Stimulated activated CD8-positive, alpha-beta memory T cell treated with anti-CD3 and anti-CD28 coated beads, Interleukin-15, amount 100 ng/mL, for 1 hour (primary cell): ENCODE data around the gene BNIP3.
"Not testable (repeated sequence)": the region's sequence is repeated elsewhere in the genome, so short reads cannot be mapped to it uniquely, and the experiment has no call there.

Experiments used
- DNase-seq: peaks from one replicate; pipeline ENCODE4 v3.0.0-alpha.2; 2020; ENCODE audit warnings: low read depth

The BNIP3 gene

DNA sequence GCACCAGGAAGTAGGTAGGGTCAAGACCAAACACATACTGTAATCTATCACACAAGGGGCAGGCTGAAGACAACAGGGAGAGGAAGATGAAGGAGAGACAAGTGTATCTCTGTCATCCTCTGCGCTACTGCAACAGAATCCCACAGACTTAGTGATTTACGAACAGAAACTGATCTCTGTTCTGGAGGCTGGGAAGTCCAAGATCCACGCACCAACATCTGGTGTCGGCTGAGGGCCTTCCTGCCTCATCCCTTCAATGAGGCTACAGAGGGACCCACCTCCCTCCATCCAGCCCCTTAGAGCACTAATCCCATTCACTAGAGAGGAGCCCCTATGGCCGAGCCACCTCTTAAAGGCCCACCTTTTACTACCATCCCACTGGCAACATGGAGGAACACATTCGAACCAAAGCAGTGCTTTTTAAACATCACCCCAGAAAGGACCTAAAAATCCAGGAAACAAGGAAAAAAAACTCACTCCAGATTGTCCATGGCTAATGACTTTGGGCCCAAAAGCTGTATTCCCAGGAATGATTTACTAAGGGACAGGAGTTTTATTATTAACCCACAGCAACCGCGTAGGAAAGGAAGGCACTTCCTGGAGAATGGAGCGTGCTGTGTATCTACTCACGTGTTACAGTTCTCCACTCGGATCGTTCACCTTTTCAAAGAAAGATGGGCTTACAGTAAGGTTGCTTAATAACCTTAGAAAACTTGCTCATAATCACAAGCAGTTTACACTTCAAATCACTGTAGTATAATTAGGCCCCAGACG, 4.2 kb downstream of the BNIP3 start:
- DNase-seq = no peak

DNA sequence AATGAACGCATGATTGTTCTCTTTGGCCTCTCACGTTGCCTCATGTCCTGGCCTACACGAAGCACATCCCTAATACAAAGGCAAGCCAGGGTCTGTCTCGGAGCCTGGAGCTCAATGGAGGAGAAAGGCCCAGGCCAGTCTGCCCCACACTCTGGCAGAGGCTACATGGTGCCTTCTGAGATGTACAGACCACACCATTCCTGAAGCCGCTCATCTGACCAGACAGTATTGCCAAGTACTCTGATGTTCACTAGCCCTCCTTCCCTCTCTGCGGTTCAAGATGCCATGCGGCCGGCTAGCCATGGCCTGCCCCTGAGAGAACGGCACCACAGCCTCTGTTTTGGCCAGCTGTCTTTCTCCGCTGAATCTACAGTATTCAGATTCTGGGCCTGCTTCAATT, 5.9 kb downstream of the BNIP3 start:
- no peak for DNase-seq

DNA sequence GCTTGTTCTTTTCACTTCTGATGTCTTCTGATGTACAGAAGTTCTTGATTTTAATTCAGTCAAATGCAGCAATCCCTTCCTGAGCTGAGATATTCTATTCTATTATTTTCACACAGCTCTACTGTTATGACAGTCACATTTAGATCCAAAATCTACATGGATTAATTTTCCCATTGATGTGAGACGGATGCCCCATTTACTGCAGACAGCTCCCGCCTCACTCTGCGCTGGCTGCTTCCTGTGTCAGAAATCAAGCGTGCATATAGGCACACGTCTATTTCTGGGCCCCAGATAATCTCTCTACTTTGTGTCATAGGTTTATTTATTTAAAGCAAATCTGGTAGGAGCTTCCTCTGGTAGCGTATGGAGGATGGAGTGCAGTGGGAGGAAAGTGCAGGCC, 6.7 kb downstream of the BNIP3 start:
- no peak for DNase-seq

DNA sequence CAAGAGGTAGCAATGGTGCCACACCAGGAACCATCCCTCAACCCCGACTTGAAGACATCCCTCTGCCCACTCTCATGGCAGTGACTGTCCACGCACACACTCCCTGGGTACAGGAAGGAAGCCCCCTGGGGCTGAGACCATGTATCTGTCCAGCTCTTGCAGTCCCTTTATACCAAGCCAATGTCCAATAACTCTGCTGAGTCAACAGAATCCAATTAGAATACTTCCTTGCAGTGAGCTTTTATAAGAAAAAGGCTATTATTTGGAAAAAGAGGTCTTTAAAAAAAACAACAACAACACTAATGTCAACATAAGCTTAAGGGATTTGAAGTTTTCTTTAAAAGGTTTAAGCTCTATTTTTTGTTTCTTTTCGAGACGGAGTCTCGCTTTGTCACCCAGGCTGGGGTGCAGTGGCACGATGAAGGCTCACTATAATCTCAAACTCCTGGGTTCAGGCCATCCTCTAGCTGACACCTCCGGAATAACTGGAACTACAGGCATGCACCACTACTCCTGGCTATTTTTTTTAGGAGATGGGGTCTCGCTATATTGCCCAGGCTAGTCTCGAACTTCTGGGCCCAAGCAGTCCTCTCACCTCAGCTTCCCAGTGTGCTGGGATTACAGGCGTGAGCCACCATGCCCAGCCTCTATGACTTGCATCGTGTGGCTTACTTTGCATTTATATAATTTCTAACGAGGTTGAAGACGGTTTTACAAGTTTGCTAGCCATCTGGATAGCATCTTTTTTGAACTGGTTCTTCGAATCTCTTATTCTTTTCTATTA, 7.5 kb downstream of the BNIP3 start:
- no peak for DNase-seq

DNA sequence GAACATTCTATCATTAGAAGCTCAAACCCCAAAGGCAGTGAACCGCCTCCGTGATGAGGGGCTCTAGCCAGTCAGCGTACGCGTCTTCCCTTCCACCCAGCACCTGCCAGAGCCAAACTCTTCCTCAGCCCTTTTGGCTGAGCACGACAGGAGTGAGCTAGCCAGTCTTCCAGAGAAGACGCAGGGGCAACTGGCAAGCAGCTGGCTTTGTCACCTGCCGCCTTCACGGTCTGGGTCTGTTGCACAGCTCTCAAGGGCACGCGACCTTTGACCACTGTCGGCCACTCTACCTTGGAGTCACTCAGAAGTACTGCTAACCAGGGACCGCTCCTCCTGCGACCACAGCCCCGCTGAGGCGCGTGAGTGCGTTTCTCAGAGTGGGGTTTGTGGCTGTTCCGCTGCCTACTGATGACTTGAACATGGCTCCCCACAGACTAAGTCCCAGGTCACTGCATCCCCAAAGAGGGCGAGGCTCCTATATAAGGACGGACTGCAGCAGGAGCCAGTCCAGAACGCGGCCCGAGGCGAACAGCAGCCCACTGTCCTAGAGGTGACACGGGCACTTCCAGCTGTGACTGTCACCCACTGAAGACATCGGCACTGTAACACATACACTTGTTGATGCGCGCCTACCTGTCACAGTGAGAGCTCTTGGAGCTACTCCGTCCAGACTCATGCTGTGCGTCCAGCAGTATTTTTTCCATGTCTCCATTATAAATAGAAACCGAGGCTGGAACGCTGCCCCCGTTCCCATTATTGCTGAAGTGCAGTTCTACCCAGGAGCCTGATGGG, 8.4 kb downstream of the BNIP3 start:
- no peak for DNase-seq

DNA sequence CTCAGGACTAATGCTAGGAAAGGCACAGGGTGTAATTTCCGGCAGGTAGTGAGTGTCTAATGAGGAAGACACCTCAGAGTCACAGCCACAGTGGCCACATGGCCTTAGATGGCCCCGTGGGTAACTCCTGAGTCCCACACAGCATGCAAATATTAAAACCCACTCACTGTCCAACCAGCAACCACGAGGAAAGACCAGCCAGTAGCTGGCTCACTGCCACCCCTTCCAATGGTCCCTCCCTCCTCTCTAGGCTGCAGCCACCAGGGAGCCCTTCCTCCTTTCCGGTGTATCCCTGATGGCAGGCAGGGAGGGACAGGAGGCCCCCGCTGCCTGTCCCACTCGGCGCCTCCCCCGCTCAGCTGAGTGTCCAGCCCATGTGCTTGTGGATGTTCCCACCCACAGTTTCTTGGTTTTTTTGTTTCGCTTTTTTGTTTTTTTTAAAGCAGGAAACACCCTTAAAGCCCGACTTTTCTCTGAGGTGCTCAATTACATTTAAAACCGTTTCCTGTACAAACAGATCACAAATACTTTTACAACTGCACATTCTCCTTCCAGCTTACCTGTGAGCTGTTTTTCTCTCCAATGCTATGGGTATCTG, 9.2 kb downstream of the BNIP3 start:
- no peak for DNase-seq

DNA sequence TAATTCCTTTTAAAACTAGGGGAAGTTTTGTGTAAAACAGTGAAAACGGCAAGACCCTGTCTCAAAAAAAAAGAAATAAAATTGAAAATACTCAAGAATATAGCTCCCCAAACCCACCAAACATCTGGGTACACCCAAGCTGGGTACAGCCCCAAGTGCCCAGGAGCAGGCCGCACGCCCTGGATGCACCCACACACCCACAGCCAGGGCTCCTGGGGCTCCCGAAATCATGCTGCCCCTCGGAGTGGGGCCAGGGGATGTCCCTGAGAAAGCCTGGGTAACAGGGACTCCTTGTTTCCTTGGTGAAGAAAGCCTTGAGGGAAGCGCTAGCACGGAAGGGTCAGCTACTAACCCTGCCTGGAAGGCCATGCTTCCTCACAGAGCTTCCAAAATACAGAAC, 10.1 kb downstream of the BNIP3 start:
- DNase-seq = no peak

DNA sequence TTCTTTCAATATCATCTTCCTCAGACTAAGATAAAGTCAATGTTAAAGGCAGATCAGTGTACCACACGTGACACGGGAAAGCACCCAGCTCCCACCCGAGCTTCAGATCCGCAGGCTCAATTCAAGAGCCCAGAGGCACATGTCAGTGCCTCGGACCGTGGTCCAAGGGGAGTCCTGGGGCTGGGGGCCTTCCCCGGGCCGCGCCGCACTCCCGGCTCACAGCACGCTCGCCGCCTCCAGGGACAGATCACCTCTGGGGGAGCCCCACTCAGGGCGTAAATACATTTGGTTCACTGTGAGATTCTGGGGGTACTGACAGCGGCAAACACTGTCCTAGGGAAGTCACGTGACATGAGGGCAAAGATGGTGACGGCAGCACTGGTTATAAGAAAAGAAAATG, 10.8 kb downstream of the BNIP3 start:
- no peak for DNase-seq

DNA sequence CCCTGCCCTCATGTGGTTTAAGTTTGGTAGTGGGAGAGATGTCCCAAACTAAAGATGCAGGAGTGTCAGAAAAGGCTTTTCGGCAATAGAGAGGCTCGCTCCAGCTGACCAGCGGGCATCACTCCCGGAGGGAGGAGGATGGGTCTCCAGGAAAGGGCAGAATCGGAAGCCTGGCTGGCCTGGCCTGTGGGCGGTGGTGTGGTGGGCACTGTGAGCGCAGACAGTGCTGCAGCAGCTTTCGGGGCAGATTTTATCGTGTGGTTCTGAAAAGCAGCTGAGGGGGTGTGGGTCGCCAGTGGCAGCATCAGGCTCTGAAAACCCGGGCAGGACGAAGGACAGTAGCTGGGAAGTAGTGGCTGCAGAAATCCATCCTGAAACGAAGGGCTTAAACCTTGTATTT, 12.8 kb downstream of the BNIP3 start:
- no peak for DNase-seq

DNA sequence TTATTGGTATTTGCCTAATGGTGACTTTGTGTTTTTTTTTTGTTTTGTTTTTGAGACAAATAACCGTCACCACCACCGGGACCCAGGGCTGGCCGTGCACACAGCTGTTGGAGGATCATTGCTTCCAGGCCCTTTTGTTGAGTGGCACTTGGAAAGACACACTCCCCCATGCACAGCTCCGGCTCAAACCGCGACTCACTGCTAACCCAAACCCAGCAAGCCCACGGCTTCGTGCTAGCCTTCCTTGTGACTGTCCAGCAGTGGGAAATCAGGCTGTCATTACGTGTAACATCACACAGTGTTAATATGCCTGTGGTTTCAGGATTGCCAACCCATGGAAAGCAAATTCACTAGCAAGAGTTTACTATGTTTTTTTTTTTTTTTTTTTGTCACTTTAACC, 17.4 kb downstream of the BNIP3 start:
- no peak for DNase-seq

DNA sequence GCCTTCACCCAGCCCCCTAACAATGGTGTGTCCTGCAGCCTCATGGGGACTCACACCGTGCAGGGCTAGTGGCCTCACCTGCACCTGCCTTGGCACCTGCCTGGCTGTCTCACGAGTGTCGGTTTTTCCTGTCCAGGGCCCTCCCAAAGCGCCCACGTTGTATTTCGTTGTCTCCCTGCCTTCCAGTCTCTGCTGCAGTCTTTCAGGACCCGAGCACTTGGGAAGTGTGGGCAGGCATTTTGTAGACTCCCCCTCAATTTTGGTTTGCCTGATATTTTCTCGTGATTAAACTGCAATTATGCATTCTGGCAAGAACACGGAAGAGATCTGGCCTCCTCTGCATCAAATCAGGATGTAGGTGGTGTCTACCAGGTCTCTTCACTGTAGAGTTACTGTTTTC, 17.9 kb downstream of the BNIP3 start:
- DNase-seq = no peak

DNA sequence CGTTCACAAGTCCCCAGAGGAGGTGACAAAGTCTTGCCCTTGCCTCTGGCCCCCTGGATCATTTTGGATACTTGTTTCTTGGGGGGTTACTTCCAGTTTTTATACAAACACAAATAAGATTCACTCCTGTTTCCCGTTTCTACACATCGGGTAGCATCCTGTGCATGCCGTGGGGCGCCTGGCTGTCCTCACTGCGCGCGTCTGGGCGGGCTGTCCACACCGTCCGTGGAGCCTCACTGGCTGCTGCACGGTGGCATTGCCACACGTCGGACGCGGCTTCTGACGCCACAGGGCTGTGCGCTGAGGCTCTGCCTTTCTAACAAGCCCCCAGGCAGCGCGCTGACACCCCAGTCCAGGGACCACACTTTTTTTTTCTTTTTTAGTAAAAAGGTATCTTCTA, 18.4 kb downstream of the BNIP3 start:
- no peak for DNase-seq

DNA sequence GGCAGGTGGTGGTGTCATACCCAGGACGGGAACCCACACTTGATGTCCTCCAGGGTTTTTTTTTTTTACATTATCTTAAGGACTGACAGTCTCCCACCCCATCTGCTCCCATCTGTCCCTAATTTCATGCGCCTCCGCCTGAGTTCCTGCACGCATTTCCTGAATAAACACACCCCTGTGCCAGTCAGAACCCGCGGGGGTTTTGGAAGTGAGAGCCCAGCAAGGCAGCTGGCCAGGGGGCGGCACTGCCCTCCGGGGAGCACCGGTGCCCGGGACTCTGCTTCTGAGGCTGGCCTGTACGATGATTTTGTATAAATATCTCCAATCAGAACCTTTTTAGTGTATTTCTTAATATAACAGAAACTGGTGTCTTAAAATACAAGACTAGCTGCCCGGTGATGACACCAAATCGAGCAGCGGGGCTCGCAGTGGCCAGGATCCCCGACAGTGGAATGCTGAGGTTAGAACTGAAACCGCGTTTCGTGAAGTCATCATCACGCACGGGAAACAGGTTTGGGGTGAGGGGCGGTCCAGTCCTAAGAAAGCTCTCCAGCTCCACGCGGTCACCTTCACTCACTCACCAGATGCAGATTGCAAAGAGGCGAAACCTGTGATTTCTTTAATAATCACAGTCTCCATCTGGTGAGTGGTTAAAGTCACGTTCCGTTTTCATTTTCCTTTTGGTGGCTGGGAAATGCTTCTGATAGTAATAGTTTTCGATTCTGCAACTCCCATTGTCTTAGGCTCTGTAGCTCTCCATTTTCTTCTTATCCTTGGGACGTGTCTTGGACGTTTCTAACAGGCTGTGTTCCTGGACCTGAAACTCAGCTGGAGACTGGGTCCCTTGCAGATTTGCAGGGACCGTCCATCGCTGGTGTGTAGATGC, 19.7 kb downstream of the BNIP3 start:
- no peak for DNase-seq

DNA sequence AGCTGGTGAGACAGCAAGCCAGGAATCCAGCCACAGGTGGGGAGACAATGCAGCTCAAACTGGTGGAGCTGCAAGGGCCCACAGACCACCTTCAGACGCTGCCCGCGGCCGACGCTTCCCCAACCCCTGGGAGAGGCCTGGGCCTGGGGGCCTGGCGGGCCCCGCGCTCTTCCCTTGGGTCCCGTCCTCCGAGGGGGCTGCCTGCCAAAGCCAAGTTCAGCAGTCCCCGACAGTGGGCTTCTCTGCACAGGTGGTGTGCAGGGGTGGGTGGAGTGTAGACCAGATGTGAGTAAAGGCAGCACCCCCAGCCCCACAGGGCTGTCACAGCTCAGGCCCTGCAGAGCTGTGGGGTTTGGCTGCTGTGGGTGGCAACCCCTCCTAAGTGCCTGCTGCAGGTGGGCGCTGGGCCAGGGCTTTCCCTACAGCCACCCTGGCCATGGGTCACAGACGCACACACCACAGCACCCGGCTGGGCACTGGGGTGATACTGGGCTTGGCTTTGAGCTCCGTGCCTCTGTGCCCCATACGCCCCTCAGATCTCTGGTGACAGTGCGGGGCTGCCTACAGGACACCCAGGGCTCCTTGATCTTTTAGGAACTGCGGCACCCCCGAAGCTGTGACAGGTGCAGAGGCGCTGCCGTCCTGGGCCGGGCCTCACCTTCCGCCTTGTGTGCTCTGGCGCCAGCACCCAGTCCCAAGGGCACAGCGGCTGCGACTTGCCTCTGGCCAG, 20.5 kb downstream of the BNIP3 start:
- DNase-seq = no peak

DNA sequence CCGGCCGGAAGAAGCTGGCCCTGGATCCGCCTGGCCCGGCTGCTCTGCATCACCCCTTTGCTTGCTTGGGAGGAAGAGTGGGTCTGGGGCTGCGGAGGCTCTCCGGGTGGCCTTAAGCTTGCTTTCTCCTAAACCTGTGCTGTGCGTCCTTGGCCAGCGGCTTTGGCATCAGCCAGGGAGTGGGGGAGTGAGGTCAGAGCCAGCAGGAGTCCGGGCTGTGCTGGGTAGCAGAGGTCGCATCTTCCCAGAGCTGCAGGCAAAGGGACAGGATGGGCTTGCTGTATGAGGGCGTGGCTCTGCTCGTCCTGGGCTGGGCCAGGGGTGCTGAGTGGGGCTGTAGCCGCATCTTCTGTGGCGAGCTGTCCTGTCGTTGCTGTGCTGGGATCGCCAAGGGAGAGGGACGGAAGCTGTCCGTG, 21.1 kb downstream of the BNIP3 start:
- no peak for DNase-seq

DNA sequence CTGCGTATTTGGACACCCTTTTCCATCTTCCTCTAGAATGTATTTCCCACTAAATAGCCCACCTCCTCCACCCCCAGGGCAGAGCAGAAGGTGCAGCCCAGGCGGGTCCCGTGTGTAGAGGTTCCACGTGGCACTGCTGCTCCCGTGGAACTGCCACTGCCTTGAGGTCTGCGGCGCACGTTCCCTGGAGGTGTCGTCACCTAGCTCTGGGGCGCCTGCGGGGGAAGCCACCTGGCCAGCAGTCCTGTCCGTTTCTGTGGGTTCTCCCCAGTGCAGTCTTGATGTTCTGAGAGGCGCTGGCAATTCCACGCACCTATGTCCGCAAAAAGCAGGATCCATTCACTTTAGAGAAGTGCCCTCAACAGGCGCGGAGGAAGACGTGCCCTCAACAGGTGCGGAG, 21.9 kb downstream of the BNIP3 start:
- no peak for DNase-seq

DNA sequence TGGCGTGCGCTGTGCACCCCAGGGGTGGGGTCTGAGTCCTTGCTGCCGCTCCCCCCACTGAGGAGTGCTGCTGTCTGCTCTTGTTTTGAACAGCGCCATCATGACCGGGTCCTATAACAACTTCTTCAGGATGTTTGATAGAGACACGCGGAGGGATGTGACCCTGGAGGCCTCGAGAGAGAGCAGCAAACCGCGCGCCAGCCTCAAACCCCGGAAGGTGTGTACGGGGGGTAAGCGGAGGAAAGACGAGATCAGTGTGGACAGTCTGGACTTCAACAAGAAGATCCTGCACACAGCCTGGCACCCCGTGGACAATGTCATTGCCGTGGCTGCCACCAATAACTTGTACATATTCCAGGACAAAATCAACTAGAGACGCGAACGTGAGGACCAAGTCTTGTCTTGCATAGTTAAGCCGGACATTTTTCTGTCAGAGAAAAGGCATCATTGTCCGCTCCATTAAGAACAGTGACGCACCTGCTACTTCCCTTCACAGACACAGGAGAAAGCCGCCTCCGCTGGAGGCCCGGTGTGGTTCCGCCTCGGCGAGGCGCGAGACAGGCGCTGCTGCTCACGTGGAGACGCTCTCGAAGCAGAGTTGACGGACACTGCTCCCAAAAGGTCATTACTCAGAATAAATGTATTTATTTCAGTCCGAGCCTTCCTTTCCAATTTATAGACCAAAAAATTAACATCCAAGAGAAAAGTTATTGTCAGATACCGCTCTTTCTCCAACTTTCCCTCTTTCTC, 26.0 kb downstream of the BNIP3 start:
- DNase-seq = no peak

DNA sequence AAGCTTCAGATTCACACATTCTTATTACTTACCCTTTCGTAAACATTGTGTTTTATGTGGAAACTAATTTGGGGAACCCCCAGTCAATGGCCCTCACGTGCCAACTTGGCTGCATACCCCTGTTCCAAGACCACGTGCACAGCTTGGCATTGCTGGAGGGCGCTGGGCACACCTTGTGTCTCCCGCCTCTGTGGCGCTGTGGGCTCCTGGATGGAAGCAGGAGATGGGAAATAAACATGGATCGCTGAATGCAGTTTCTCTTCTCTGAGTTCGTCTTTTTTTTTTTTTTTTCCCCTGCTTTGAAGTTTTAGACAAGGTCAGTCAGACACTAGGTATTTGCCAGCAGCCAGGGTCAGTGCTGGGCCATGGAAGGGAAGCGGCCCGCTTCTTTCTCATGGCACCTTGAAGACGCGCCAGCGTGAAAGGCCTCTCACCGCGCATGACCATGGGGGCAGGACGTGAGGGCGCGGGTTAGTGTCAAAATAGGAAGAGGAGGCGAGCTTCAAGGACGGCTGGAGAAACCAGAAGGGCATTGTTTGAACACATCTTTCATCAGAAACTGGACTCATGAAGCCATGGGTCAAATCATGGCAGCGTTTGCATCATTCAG, 27.3 kb downstream of the BNIP3 start:
- DNase-seq = no peak

DNA sequence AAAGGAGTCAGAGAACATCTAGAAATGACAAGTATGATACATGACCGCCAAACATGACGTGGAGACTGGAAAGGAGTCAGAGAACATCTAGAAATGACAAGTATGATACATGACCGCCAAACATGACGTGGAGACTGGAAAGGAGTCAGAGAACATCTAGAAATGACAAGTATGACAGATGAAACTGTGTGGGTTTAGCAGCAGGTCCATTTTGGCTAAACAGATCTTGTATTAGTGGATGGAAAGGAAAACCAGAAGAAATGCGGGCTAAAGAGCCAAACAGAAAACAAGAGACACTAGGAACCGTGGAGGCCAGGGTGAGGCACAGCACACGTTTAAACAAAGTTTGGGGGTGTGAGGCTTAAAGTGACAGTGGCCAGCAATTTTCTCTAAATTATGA, 31.8 kb downstream of the BNIP3 start:
- not testable (repeated sequence) for DNase-seq
